ENCODE data around the gene ZNF205.

ZNF205 gene

GRCh38 chr16:3086596-3087242 lies 25.7 kb upstream of the ZNF205 start:
- ATAC-seq (ENCODE audit: low read depth) (no peak; the same call in 2 of the 3 replicates), DNase-seq (ENCODE audit: low spot score) (peak; percentile 35)
- Histone ChIP-seq H3K27ac (ENCODE audit: poor library complexity, severe bottlenecking) (no peak overlapping the region), H3K36me3 (ENCODE audit: low read depth) (no peaks in the 10 kb centered on the region), H3K4me1 (ENCODE audit: insufficient read depth, poor library complexity, severe bottlenecking) (no peaks in the 10 kb centered on the region), H3K4me3 (ENCODE audit: severe bottlenecking) (no peak overlapping the region), H3K27me3 (ENCODE audit: insufficient read depth, poor library complexity, severe bottlenecking) (no peaks in the 10 kb centered on the region), H3K9me3 (ENCODE audit: severe bottlenecking) (no peaks in the 10 kb centered on the region)
- TF ChIP-seq CTCF (IDR thresholded peaks at IDR 0.05; ENCODE audit: poor library complexity, severe bottlenecking), result no peak

GRCh38 chr16:3087243-3088235 lies 24.8 kb upstream of the ZNF205 start:
- DNase-seq (ENCODE audit: low spot score), result no peak
- Histone ChIP-seq H3K27me3 (ENCODE audit: insufficient read depth, poor library complexity, severe bottlenecking) (no peaks in the 10 kb centered on the region), H3K36me3 (ENCODE audit: low read depth) (no peaks in the 10 kb centered on the region), H3K4me3 (ENCODE audit: severe bottlenecking) (no peak overlapping the region), H3K9me3 (ENCODE audit: severe bottlenecking) (no peaks in the 10 kb centered on the region), H3K27ac (ENCODE audit: poor library complexity, severe bottlenecking) (no peak overlapping the region), H3K4me1 (ENCODE audit: insufficient read depth, poor library complexity, severe bottlenecking) (no peaks in the 10 kb centered on the region)
- no peak for ATAC-seq (ENCODE audit: low read depth)
- no peak for TF ChIP-seq CTCF (IDR thresholded peaks at IDR 0.05; ENCODE audit: poor library complexity, severe bottlenecking)

- ATAC-seq (ENCODE audit: low read depth), result no peak
- Histone ChIP-seq H3K9me3 (ENCODE audit: severe bottlenecking) (no peaks in the 10 kb centered on the region), H3K36me3 (ENCODE audit: low read depth) (no peaks in the 10 kb centered on the region), H3K4me3 (ENCODE audit: severe bottlenecking) (no peak overlapping the region), H3K27ac (ENCODE audit: poor library complexity, severe bottlenecking) (no peak overlapping the region), H3K4me1 (ENCODE audit: insufficient read depth, poor library complexity, severe bottlenecking) (no peaks in the 10 kb centered on the region), H3K27me3 (ENCODE audit: insufficient read depth, poor library complexity, severe bottlenecking) (no peaks in the 10 kb centered on the region)
- no peak for TF ChIP-seq CTCF (IDR thresholded peaks at IDR 0.05; ENCODE audit: poor library complexity, severe bottlenecking)
- DNase-seq (ENCODE audit: low spot score), result no peak
Measured at GRCh38 chr16:3088450-3088849, 23.9 kb upstream of the ZNF205 start.

- no peaks in the 10 kb centered on the region for H3K4me1 ChIP-seq (ENCODE audit: insufficient read depth, poor library complexity, severe bottlenecking)
- no peaks in the 10 kb centered on the region for H3K27me3 ChIP-seq (ENCODE audit: insufficient read depth, poor library complexity, severe bottlenecking)
- no peak for DNase-seq (ENCODE audit: low spot score)
- no peaks in the 10 kb centered on the region for H3K36me3 ChIP-seq (ENCODE audit: low read depth)
- no peak for ATAC-seq (ENCODE audit: low read depth)
- no peak overlapping the region for H3K27ac ChIP-seq (ENCODE audit: poor library complexity, severe bottlenecking)
- no peaks in the 10 kb centered on the region for H3K9me3 ChIP-seq (ENCODE audit: severe bottlenecking)
- no peak overlapping the region for H3K4me3 ChIP-seq (ENCODE audit: severe bottlenecking)
- no peak for TF ChIP-seq CTCF (IDR thresholded peaks at IDR 0.05; ENCODE audit: poor library complexity, severe bottlenecking)
Measured at GRCh38 chr16:3088925-3089716, 23.3 kb upstream of the ZNF205 start.

Measured in RWPE2 (cell line).